HTR-8/SVneo (cell line): ENCODE data around the gene ENTREP1.
"Not testable (repeated sequence)": the region's sequence is repeated elsewhere in the genome, so short reads cannot be mapped to it uniquely, and the experiment has no call there.

Source experiments
- DNase-seq: peaks from one replicate; pipeline ENCODE4 v3.0.0; 2011; ENCODE audit warnings: low spot score, mixed read lengths; ENCODE audit not compliant: insufficient read length
- FAIRE-seq: peaks from 2 replicates; lab custom pipeline; 2011; peaks lifted over from hg19 to GRCh38; lab: Jason Lieb, UNC

Gene ENTREP1, protein sequence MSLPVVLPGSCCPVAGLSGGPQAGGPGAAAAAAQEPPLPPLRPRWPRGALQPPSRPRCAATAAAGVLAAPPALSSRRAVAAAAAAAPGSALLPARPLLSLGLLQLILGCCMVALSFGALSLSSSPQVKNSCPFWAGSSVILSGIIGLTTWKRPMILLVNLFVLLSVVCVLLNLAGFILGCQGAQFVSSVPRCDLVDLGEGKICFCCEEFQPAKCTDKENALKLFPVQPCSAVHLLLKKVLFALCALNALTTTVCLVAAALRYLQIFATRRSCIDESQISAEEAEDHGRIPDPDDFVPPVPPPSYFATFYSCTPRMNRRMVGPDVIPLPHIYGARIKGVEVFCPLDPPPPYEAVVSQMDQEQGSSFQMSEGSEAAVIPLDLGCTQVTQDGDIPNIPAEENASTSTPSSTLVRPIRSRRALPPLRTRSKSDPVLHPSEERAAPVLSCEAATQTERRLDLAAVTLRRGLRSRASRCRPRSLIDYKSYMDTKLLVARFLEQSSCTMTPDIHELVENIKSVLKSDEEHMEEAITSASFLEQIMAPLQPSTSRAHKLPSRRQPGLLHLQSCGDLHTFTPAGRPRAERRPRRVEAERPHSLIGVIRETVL

DNA sequence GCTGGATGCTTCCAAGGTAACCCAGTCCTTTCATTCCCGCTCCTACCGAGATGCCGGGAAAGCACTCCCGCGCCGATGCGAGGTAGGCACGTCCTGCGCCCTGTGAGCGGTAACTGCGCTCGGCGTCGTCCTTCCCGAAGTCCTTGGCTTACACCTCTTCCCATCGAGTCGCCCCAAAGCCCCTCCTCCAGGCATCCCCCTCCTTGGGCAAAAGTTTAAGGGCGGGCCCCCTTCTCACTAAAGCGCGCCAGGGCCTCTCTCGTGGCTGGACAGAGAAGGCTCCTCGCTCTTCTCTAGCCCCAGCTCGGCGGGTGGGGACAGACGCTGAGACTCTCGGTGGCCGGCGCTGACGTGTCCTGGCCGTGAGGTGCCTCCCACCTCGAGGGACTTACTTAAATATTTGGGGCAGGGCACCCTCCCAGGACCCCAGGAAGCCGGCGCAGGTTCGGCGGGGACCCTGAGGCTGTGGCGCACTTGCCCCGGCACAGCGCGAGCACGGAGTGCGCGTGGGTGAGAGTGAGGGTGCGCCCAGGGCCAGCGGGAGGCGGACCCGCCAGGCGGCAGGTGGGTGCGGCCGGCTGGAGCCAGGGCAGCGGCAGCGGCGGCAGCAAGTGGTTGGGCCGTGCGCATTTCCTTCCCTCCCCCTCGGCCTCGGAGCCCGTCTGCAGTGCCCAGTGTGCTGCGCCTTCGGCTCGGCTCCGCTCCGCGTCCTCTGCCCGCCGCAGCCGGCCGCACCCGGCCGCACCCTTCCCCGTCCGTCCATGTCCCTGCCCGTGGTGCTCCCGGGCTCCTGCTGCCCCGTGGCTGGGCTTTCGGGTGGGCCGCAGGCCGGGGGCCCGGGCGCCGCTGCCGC lies at the start of gene ENTREP1:
Gene ENTREP1 (plus strand): TSS at position 667 of the 853 bp plus-strand sequence. CDS start 95 bp downstream, at position 762.
- FAIRE-seq: no peak
- DNase-seq: peak; percentile 29

DNA sequence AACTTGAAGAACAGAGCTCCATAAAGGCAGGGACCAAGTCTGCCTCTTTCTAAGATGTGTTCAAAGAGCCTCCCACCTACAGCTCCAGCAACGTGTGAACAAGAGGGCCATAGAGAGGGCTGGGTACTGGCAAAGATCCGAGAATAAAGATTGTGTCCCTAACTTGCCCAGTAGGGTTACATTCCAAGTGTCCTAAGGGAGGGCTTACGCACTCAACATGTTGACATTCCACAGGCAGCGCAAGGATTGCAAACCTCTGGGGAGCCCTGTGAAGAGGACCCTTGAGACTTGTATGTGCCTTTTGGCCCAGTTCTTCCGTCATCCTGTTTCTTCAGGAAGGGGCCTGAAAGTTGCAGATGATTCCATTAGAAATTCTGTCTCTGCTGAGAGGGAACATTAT lies 48.2 kb upstream of the ENTREP1 start:
- no peak for FAIRE-seq
- DNase-seq: no peak

DNA sequence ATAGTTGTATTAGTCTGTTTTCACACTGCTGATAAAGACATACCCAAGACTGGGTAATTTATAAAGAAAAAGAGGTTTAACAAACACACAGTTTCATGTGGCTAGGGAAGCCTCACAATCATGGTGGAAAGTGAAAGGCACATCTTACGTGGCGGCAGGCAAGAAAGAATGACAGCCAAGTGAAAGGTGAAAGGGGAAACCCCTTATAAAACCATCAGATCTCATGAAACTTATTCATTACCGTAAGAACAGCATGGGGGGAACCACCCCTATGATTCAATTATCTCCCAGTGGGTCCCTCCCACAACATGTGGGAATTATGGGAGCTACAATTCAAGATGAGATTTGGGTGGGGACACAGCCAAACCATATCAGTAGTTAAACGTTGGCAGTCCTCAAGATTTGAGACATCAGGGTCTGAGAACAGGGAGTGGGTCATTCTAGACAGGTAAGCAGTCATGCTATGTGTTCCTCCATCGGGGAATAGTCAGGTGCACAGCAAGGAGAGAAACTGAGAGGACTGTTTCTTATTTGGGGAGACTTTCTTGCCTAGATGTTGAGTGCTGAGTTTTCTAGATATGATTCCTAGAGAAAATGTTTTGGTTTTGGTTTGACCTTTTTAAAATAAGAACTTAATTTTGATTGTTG lies 45.8 kb upstream of the ENTREP1 start:
- FAIRE-seq: no peak

DNA sequence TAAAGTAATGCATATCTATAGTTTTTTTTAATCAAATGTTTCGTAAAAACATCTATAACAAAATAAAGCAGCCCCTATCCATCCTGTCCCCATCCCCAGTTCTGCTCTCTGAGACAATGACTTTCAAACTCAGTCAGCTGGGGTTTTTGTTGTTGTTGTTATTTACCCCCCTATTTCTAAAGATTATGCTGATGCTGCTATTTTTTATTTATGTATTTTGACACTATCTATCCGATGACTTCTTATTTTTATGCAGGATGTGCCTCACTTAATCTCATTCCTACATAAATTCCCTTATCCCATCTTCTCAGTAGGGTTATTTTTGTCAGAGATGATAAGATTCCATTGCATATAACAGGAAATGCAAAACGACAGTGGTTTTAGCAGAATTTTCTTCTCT lies 45.3 kb upstream of the ENTREP1 start:
- FAIRE-seq: no peak
- no peak for DNase-seq

More for the DNA sequence above, 45.8 kb upstream of the ENTREP1 start:
- no peak for DNase-seq

DNA sequence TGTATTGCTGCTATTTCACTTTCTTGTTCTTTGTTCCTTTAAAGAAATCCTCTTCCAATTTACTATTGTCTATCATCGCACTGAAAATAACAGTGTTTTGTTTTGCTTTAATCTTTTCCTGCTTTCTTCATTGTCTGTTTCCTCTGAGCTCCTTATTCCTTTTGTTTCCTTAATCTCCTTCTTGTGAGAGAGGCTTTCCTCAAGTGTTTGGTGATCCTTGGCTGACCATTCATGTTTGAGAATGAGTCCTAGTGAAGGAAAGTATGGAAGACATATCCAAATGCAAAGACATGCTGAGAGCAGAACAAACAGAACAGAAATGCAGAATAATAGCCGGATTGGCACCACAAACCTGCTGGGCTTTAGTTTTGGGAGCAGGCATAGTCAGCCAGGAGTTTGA lies 42.0 kb upstream of the ENTREP1 start:
- DNase-seq: no peak
- FAIRE-seq: no peak

DNA sequence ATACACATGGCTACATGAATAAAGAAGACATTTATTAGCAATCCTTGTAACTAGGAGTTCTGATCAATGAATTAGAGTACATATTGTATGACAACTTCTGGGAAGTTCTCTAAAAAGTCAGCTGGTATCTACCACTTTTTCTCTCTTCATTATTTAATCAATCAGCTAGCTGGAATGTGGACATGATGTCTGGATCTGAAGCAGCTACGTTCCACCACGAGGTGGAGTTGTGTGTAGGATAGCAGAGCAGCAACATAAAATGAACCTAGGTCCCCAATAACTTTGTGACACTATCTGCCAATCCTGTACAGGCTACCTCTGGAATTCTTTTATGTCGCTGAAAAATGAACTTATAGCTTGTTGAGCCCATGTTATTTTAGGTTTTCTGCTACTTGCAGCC lies 32.9 kb upstream of the ENTREP1 start:
- DNase-seq (no peak), FAIRE-seq (no peak)

DNA sequence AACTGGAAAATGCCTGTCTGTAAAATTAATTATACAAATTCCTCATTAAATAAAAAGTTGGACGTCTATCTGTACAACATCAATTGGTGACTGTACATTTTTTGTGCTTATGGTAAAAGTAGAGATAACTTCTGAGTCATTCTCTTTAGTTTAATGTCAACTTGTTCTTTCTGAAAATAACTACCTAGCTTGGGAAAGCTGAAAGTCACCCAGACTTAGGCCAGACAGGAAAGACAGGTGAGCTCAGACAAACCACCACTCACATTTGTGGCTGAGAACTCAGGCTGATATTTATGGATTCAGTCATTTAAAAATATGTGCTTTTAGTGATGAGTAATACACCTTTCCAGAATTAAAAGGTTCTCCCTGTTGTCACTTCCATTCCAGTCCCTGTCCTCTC lies 31.9 kb upstream of the ENTREP1 start:
- no peak for FAIRE-seq
- DNase-seq: no peak

DNA sequence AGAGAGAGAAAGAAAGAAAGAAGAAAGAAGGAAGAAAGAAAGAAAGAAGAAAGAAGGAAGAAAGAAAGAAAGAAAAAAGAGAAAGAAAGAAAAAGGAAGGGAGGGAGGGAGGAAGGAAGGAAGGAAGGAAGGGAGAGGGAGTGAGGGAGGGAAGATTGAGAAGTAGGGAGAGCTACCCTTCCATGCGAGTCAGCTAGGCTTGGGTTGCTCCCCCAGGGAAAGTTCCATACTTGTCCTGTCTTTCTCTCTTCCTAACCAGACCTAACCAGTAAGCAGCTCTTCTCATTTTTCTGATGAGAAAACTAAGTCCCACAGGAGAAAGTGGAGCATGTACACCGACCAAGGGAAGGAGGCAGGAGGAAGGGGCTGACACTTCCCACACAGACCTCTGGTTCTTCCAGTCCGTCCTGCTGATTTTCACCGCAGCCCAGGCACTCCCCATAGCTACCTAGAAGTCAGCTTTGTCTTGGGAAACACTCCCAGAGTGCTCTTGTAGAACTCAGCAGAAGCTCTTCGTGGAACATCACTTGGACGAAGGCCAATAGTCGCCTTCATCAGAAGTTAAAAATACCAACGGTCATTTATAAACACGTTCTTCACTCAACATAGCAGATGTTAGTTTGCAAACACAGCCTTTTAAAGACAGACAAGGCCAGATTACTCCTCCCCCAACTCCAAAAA lies 29.0 kb upstream of the ENTREP1 start:
- DNase-seq (no peak), FAIRE-seq (no peak)

DNA sequence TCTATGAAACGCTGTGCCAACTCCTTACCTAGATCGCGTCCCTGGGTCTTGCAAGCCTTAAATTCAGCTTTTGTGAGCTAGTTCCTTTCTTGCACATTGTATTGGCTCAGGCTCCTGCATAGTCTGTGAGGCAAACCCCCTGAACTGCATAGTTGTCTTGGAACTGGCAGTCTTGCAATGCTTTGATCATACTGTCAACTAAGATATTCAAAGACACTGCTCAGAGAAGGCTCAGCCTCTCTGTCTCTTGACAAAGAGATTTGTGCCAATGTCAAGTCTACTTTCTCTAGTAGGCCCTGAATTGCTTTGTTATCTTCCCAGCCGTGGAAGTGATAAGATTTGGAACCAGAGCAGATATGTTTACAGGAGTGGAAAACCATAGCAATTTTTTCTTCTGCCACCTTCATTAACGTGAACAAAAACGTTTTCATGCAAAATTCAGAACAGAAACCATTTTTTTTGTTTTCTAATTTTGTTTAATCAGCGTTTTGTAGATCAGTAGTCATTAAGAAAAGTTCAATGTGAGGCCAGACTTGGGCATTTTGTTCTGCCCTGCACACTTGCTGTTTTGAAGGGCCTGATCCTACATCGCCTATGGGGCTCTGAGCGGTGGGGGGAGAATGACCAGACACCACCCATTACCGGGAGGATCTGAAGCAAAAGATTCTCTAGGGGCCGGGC lies 27.6 kb upstream of the ENTREP1 start:
- FAIRE-seq (no peak), DNase-seq (no peak)

DNA sequence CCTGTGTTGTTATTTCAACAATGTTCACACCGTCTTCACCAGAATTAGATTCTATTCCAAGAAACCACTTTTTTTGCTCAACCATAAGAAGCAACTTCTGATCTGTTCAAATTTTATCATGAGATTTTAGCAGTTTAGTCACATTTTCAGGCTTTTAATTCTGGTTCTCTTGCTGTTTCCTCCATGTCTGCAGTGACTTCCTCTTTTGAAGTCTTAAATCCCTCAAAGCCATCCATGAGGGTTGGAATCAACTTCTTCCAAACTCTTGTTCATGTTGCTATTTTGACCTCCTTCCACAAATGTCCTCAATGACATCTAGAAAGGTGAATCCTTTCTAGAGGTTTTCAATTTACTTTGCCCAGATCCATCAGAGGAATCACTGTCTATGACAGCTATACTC lies 25.7 kb upstream of the ENTREP1 start:
- no peak for FAIRE-seq
- DNase-seq: no peak

DNA sequence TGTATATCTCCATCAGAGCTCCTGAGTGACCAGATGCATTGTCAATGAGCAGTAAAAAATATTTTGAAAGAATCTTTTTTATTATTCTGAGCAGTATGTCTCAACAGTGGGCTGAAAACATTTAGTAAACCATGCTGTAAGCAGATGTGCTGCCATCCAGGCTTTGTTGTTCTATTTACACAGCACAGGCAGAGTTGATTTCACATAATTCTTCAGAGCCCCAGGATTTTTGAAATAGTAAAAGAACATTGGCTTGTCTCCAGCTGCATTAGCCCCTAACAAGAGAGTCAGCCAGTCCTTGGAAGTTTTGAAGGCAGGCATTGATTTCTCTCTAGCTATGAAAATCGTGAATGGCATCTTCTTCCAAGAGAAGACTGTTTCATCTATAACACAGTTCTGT lies 25.2 kb upstream of the ENTREP1 start:
- FAIRE-seq (no peak), DNase-seq (no peak)

DNA sequence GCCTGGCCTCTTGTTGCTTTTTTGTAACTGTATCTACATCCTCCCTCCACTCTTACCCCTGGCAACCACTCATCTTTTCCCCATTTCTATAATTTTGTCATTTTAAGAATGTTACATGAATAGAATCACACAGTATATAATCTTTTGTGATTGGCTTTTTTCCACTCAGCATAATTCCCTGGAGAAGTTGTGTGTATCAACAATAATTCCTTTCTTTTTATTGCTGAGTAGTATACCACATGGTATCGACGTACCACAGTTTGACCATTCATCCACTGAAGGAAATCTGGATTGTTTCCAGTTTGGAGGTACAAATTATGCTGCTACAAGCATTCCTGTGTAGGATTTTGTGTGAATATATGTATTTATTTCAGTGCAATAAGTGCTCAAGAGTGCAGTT lies 21.7 kb upstream of the ENTREP1 start:
- no peak for DNase-seq
- FAIRE-seq: no peak

DNA sequence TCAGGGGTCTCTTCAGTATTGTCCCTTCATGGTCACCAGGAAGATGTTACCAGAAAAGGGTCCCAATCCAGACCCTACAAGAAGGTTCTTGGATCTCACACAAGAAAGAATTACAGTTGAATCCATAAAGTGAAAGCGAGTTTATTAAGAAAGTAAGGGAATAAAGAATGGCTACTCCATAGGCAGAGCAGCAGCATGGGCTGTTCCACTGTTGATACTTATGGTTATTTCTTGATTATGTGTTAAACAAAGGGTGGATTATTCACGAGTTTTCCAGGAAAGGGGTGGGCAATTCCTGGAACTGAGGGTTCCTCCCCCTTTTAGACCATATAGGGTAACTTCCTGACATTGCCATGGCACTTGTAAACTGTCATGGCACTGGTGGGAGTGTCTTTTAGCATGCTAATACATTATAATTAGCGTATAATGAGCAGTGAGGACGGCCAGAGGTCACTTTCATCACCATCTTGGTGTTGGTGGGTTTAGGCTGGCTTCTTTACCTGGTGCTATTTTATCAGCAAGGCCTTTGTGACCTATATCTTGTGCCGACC lies 18.0 kb upstream of the ENTREP1 start:
- not testable (repeated sequence) for DNase-seq, FAIRE-seq

DNA sequence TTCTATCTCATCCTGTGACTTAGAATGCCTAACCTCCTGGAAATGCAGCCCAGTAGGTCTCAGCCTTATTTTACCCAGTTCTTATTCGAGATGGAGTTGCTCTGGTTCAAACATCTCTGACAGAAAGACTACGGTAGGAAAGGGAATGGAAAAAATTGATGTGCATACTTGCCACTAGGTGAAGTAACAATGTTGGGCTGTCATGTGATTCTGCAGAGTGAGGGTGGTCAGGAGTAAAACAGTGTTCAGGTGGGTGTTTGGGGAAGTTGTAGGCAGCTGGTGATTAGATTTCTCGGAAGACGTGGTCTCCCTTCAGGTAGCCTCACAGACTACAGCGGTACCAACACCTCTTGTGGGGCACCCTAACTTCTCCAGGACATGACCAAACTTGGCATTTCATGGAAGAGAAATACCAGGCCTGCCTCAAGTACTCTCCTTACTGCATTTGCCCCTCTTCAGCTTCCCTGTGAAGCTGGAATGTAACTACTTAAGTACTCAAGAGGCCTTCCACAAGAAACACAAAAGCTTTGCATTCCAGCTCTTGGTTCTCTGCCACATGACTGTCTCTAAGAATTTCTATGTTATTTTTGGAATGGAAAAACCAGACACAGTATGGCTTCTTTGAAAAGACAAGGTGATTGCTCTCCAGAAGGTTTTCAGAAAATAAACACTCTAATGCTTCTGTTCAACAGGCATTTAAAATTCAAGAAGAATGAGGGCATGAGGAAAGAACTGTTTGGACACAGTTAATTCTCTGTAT lies 17.4 kb upstream of the ENTREP1 start:
- DNase-seq (no peak), FAIRE-seq (no peak)

DNA sequence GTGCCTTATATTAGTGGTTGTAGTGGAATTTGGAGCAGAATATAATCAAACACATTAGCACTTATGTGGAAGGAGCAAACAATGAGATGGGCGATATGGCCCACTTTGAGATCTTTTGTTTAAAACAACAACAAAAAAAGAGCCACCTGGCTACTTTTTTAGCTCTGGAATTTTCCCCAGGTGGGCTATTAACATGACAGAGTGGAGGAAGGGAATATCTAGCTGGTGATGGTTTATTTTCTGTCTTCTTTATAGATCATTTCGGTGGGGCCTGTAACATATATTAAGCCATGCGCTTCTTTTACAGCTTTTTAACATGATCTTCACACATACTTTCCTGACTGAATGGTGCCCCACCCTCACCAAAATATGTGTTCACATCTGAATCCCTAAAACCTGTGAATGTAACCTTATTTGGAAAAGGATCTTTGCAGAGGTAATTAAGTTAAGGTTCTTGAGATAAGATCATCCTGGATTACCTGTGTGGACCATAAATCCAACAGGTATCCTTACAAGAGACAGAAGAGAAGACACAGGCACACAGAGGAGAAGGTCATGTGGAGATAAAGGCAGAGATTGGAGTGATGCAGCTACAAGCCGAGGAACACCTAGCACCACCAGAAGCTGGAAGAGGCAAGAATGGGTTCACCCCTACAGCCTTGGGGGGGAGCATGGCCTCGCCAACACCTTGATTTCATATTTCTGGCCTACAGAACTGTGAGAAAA lies 16.6 kb upstream of the ENTREP1 start:
- no peak for DNase-seq
- no peak for FAIRE-seq

DNA sequence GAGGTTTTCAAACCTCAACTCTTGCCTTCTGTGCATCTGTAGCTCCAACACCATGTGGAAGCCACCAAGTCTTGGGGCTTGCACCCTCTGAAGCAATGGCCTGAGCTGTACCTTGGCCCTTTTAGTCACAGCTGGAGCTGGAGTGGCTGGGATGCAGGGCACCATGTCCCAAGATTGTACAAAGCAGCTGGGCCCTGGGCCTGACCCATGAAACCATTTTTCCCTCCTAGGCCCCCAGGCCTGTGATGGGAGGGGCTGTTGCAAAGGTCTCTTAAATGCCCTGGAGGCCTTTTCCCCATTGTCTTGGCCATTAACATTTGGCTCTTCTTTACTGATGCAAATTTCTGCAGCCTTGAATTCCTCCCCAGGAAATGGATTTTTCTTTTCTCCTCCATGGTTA lies 11.8 kb upstream of the ENTREP1 start:
- no peak for FAIRE-seq
- no peak for DNase-seq

DNA sequence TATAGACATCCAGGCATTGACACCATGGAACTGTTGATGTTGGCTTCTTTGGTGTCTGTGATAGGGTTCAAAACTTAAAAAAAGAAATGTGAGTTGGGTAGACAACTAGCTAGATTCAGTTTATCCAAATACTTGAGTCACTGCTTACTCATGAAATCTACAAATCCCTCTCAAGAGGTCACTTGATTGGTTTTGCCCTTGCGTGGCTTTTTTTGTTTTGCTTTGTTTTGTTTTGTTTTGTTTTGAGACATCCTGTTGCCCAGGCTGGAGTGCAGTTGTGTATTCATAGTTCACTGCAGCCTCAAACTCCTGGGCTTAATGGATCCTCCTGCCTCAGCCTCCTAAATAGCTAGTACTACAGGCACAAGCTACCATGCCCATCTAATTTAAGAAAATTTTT lies 10.5 kb upstream of the ENTREP1 start:
- DNase-seq (no peak), FAIRE-seq (no peak)

DNA sequence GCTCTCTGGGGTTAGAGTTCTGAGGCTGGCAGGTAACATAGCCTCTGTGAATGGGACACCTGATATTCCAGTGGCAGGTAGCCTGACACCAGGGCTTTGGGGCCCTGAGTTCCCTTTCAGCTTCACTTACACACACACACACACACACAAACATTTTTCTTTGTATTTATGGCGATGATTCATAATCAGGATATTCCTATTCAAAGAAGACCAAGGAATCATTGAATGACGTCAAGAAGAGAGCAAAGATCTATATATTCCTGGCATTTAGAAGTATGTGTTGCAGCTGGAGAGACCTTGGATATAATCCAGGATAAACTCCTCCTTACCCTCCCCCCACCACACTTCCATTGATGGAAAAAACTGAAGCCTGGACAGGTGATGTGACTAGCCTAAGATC lies 7.9 kb upstream of the ENTREP1 start:
- no peak for DNase-seq
- FAIRE-seq: no peak
